Type B pancreatic cell (in vitro differentiated cells): Measurements from ENCODE around the gene ITGAE. TPM values are rescaled to one million over a fixed set of nuclear protein-coding genes. Genes with fewer than 3 reads are reported as not detected.

Experiments
- DNase-seq: peaks from one replicate; pipeline ENCODE4 v3.0.0; 2021; ENCODE audit warnings: mixed read lengths; ENCODE audit not compliant: unreplicated experiment; ENCODE audit errors: extremely low spot score
- H3K27ac Mint-ChIP-seq: 2 replicates; pipeline ENCODE4 v1.8.0; 2021; ENCODE audit warnings: mild to moderate bottlenecking, mixed read lengths
- H3K27me3 Mint-ChIP-seq: 2 replicates; pipeline ENCODE4 v1.8.0; 2021; ENCODE audit warnings: mixed read lengths
- H3K36me3 Mint-ChIP-seq: 2 replicates; pipeline ENCODE4 v1.8.0; 2021; ENCODE audit warnings: mixed read lengths
- H3K4me1 Mint-ChIP-seq: one replicate; pipeline ENCODE4 v1.8.0; 2021; ENCODE audit warnings: mixed read lengths; ENCODE audit not compliant: unreplicated experiment
- H3K4me3 Mint-ChIP-seq: 2 replicates; pipeline ENCODE4 v1.8.0; 2021; ENCODE audit warnings: mild to moderate bottlenecking, mixed read lengths
- H3K9me3 Mint-ChIP-seq: 2 replicates; pipeline ENCODE4 v1.8.0; 2021; ENCODE audit warnings: mixed read lengths
- total RNA-seq: library from RNA; stranded (reverse); gene quantifications from 2 replicates; pipeline ENCODE4 v1.2.1, GENCODE V29; 2021; ENCODE audit warnings: low replicate concordance
- TF ChIP-seq, protein P1 (sequence below): fragments of 200-600 bp; sonication (generic); conservative IDR thresholded peaks from 2 replicates; pipeline ENCODE4 v1.5.0; 2021; ENCODE audit warnings: antibody characterized with exemption, mild to moderate bottlenecking

ITGAE gene
- total RNA-seq, 1 donor from 2014 or later = 28.8 TPM

DNA sequence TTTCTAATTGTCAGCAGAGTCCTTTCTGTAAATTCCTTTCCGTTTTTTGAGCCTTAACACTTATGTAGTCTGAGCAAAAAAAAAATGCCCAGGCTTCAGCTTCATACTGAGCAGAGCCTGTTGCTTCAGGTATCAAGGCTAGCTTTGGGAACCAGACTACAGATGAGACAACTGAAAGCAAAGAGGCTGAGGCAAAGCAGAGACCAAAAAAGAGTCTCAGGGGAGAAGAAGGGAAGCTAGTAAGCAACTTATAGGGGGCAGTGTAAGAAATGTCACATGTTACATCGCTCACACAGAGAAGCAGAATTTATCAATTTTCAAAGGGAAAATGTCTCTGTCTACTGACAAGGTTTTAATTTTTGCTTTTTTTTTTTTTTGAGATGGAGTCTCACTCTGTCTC, 73.9 kb downstream of the ITGAE start:
- peaks cover 36% of the 10 kb centered on the region for H3K4me1 Mint-ChIP-seq
- no peaks in the 10 kb centered on the region for H3K9me3 Mint-ChIP-seq
- peaks cover 6% of the 10 kb centered on the region for H3K36me3 Mint-ChIP-seq
- TF ChIP-seq, protein P1, sequence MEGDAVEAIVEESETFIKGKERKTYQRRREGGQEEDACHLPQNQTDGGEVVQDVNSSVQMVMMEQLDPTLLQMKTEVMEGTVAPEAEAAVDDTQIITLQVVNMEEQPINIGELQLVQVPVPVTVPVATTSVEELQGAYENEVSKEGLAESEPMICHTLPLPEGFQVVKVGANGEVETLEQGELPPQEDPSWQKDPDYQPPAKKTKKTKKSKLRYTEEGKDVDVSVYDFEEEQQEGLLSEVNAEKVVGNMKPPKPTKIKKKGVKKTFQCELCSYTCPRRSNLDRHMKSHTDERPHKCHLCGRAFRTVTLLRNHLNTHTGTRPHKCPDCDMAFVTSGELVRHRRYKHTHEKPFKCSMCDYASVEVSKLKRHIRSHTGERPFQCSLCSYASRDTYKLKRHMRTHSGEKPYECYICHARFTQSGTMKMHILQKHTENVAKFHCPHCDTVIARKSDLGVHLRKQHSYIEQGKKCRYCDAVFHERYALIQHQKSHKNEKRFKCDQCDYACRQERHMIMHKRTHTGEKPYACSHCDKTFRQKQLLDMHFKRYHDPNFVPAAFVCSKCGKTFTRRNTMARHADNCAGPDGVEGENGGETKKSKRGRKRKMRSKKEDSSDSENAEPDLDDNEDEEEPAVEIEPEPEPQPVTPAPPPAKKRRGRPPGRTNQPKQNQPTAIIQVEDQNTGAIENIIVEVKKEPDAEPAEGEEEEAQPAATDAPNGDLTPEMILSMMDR = no peak
- no peak overlapping the region for H3K4me3 Mint-ChIP-seq
- H3K27me3 Mint-ChIP-seq = no peaks in the 10 kb centered on the region
- DNase-seq = no peak
- H3K27ac Mint-ChIP-seq = no peak overlapping the region

DNA sequence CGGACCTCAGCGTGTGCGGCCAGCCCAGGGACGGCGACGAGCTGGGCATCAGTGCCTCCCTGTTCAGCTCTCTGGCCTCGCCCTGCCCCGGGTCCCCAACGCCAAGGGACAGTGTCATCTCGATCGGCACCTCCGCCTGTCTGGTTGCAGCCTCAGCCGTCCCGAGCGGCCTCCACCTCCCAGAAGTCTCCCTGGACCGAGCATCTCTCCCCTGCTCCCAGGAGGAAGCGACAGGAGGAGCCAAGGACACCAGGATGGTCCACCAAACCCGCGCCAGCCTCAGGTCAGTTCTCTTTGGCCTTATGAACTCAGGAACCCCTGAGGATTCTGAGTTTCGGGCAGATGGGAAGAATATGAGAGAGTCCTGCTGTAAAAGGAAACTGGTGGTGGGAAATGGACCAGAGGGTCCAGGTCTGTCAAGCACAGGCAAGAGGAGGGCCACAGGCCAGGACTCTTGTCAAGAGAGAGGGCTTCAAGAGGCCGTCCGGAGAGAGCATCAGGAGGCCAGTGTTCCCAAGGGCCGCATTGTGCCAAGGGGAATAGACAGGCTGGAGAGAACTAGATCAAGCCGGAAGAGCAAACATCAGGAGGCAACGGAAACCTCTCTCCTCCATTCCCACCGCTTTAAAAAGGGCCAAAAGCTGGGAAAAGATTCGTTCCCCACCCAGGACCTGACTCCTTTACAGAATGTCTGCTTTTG, 76.5 kb downstream of the ITGAE start:
- peak overlapping the region; percentile 46 for H3K27ac Mint-ChIP-seq
- H3K27me3 Mint-ChIP-seq = no peaks in the 10 kb centered on the region
- no peaks in the 10 kb centered on the region for H3K9me3 Mint-ChIP-seq
- peak overlapping the region; percentile 99 for H3K4me3 Mint-ChIP-seq
- DNase-seq = no peak
- peaks cover 27% of the 10 kb centered on the region for H3K4me1 Mint-ChIP-seq
- TF ChIP-seq, protein P1 = no peak
- H3K36me3 Mint-ChIP-seq = peaks cover 6% of the 10 kb centered on the region

DNA sequence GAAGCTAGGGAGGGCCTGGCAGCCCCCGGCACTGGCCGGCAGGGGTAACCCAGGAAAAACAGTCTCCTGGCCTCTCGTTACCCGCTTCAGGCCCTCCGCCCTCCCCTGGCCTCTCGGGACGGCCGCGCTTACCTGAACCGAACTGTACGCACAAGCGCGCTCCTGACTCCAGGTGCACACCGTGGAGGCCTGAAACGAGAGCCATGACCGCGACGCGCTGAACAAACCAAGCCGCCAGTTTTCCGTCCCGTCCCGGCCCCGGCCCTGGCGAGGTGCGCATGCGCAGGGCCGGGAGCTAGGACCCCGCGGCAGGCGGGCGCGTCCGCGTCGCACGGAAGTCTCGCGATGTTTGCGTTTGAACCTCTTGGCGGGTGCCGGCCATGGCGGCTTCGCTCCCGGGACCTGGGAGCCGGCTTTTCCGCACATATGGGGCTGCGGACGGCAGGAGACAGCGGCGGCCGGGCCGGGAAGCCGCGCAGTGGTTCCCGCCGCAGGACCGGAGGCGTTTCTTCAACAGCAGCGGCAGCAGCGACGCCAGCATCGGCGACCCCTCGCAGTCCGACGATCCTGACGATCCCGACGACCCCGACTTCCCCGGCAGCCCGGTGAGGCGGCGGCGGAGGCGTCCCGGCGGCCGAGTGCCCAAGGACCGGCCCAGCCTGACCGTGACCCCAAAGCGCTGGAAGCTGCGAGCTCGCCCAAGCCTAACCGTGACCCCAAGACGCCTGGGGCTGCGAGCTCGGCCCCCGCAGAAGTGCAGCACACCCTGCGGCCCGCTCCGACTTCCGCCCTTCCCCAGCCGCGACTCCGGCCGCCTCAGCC, 77.2 kb downstream of the ITGAE start, which contains the start of gene HASPIN:
Gene HASPIN (plus strand): TSS at position 348 of the 822 bp plus-strand sequence. CDS start 33 bp downstream, at position 381.
- H3K27ac Mint-ChIP-seq = peak within 1 kb of the TSS; percentile 96
- H3K4me1 Mint-ChIP-seq = peaks cover 23% of the 10 kb centered on the region
- peak; percentile 95 for DNase-seq
- H3K27me3 Mint-ChIP-seq = no peaks in the 10 kb centered on the region
- peak within 1 kb of the TSS; percentile 99 for H3K4me3 Mint-ChIP-seq
- TF ChIP-seq, protein P1 = peak; percentile 74
- H3K36me3 Mint-ChIP-seq = peaks cover 3% of the 10 kb centered on the region
- no peaks in the 10 kb centered on the region for H3K9me3 Mint-ChIP-seq

DNA sequence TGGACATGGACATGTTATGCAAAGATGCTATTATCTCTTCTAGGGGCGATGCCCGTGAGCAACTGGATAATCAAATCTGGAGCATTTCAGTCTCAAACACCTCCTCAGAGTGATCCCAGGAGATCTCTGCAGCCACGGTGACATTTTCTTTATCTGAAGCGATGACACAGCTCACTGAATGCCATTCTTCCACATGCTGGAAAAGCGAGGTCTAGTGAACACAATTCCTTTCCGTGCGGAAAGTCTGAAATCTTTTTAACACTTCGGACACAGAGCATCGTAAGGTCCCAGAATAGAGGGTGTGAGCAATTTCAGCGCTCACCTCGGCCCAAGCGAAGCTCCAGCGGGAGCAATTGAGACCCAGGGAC, 77.8 kb downstream of the ITGAE start:
- TF ChIP-seq, protein P1 = no peak
- Mint-ChIP-seq H3K36me3 (peaks cover 3% of the 10 kb centered on the region), H3K4me3 (peak overlapping the region; percentile 99), H3K27ac (peak overlapping the region; percentile 96), H3K9me3 (no peaks in the 10 kb centered on the region), H3K27me3 (no peaks in the 10 kb centered on the region), H3K4me1 (peaks cover 23% of the 10 kb centered on the region)
- DNase-seq = no peak

DNA sequence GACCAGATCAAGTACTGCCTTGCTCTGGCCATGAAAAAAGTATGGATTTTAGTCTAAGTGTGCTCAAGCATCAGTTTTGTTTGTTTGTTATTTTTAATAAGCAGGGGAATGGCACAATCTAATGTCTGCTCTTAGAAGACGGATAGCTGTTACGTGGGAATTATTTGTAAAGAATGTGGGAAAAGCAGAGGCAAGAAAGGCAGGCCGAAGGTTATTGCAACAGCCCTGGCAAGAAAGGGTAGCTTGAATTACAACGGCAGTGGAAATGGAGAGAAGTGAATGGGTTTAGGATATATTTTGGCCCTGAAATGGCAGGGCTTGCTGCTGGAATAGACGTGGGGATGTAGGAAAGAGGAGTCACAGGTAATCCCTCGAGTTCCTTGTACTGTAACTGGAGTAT, 78.3 kb downstream of the ITGAE start:
- H3K27ac Mint-ChIP-seq = peak overlapping the region; percentile 96
- TF ChIP-seq, protein P1 = no peak
- H3K36me3 Mint-ChIP-seq = peaks cover 4% of the 10 kb centered on the region

More for the DNA sequence above, 78.3 kb downstream of the ITGAE start:
- no peaks in the 10 kb centered on the region for H3K9me3 Mint-ChIP-seq
- DNase-seq = no peak
- H3K4me1 Mint-ChIP-seq = peaks cover 23% of the 10 kb centered on the region
- no peaks in the 10 kb centered on the region for H3K27me3 Mint-ChIP-seq
- H3K4me3 Mint-ChIP-seq = peak overlapping the region; percentile 99
